GM21526 (cell line): Measurements from ENCODE around the gene SMPD3.

Experiments used
- ATAC-seq: cut with Tn5 transposase; IDR thresholded peaks from one replicate; pipeline ENCODE4 v1.9.1; 2021; ENCODE audit warnings: moderate library complexity; ENCODE audit not compliant: unreplicated experiment, low FRiP score

Gene SMPD3

DNA sequence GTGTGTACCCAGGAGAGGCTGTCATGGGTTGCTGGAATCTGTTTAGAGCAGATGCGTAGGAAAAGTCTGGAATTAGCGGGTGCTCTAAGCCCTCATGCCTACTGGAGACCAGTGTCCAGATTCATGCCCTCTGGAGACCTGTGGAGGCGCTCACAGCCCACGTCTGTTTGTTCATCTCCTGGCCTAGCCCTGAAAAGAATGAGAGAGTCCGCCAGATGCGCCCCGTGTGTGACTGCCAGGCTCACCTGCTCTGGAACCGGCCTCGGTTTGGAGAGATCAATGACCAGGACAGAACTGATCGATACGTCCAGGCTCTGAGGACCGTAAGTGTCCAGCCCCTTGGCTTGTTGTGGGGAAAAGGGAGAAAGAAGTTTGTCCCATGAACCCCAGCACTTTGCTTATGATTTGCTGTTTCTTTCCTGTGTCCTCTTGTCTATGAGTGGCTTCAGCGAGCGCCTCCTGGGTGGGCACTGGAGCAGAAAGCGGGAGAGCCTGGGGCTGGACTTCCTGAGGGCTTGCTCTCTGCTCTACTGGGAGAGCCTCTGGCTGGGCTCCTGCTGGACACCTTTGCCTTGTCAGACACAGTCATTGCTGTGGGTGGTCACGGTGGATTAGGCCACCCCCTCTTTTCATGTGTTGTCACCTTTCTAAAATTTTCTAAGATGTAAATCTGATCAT lies 102.2 kb downstream of the SMPD3 start:
- no peak for ATAC-seq

DNA sequence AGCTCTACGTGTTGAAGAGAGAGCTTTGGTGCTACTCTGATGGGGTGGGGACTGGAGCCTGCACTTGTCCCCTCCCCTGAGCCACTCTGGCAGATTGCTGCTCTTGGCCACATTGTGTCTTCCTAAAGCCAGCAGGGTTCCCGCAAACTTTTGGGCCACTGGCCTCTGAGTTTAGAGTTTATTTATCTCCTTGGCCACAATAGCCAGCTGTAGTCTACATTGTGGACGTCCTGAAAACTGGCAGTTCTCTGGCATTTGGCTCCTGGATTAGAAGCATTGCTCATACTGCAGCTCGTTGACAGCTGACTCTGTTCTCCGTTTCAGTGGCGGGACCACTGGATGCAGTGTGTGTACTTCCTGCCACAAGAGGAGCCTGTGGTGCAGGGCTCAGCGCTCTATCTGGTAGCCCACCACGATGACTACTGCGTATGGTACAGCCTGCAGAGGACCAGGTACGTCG lies 102.9 kb downstream of the SMPD3 start:
- ATAC-seq: no peak

GRCh38 chr16:68344252-68344651 lies 104.1 kb downstream of the SMPD3 start:
- no peak for ATAC-seq

DNA sequence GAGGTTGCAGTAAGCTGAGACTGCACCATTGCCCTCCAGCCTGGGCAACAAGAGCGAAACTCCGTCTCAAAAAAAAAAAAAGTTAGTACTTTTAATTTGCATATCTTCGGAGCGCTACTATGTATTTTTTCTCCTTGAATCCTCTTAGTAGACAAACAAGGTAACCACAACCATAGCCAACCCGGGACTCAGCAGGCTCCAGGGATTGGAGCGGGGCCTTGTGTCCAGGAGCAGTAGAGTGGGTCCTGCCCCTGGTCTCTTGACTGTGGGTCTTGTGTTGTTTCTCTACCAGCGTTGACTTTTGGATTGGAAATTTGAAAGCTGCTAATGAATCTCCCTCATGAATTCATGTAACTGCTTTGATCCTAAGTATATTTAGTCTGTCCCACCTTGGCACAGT lies 105.2 kb downstream of the SMPD3 start:
- ATAC-seq: no peak

GRCh38 chr16:68342620-68343019 lies 105.7 kb downstream of the SMPD3 start:
- no peak for ATAC-seq

- no peak for ATAC-seq
Measured at GRCh38 chr16:68339214-68339613, 109.1 kb downstream of the SMPD3 start.

DNA sequence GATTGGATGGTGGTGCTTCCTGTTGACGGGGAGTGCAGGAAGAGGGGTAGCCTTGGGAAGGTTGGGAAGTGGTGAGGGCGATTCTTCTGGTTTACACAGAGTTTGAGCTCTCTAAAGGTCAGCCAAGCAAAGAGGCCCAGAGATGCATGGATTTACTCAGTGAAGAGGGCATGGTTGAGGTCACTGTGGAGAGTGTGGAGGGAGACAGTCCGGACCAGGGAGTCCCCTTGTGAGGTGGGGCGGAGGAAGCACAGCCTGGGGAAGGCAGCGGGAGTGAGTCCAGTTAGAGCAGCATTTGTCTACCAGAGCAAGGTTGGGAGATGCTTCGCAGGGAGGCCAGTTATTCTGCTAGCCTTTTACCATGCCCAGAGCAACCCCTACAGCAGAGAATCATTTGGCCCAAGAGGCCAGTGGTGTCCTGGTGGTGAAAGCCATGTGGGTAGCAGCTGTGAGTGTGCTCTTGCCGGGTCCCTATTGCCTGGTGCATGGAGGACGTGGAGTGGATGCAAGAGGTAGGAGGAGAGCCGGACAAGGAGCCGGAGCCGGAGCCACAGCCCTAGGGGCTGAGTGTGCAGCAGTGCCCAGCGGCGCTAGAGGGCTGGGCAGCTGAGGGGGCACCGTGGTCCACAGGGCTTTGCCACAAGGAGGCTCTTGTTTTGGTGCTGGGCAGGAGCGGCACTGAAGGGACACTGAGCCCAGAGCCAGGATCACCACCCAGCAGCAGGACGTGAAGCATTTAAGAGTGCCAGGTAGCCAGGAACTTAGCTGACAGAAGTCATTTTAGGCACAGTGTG lies 109.8 kb downstream of the SMPD3 start:
- ATAC-seq: no peak

- no peak for ATAC-seq
Measured at GRCh38 chr16:68335175-68335574, 113.1 kb downstream of the SMPD3 start.

GRCh38 chr16:68332411-68333121 lies 115.7 kb downstream of the SMPD3 start:
- ATAC-seq: no peak

- no peak for ATAC-seq
Measured at GRCh38 chr16:68331879-68332410, 116.4 kb downstream of the SMPD3 start.

GRCh38 chr16:68328860-68329390 lies 119.4 kb downstream of the SMPD3 start:
- no peak for ATAC-seq

DNA sequence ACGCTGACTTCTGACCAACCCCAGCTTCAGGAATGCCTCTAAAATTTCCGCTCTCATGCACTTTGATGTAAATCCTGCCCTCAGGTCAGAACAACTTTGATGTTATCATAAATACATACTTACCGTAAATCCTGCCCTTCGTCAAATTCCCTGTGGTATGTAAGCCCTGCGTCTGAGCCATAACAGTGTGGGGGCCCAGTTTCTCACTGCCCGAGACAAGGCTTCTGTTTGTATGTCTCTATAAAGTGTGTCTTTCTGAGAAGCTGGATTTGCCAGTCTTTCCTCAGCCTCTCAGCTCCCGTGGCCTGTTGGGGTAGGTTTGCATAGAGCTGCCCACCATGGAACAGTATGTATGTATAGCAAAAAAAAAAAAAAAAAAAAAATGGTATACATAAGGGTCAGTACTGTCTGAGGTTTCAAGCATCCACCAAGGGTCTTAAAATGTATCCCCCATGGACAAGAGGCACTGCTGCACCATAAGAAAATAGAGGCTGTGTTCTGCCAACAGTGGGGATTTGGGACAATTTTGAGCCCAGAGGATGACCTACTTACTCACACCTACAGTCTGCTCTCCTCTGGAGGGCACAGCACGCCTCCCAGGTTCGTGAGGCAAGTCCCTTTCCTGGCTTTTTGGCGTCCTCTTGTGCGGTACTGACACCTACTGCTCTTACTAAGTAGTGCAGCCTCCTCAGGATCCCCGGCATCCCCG lies 120.0 kb downstream of the SMPD3 start:
- no peak for ATAC-seq

DNA sequence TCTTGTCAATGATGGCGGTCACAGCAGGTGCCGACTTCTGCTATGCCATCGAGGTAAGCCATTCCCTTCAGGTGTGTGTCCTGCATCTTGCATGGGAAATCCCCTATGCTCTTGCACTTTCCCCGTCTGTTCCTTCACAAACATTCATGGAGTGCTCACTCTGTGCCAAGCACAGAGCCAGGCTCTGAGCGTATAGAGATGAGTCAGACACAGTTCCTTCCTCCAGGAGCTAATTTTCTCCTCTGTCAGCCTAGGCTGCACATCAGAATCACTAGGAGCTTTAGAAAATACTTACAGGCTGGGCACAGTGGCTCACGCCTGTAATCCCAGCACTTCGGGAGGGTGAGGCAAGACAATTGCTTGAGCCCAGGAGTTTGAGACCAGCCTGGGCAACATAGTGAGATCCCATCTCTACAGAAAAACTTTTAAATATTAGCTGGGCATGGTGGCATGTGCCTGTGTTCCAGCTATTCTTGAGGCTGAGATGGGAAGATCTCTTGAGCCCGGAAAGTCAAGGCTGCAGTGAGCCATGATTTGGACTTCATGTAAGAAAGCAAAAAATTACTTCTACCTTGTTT lies 123.4 kb downstream of the SMPD3 start:
- no peak for ATAC-seq

GRCh38 chr16:68324336-68324735 lies 124.0 kb downstream of the SMPD3 start:
- no peak for ATAC-seq

- no peak for ATAC-seq
Measured at GRCh38 chr16:68319185-68319908, 129.0 kb downstream of the SMPD3 start.

- no peak for ATAC-seq
Measured at GRCh38 chr16:68313116-68313515, 135.2 kb downstream of the SMPD3 start.

DNA sequence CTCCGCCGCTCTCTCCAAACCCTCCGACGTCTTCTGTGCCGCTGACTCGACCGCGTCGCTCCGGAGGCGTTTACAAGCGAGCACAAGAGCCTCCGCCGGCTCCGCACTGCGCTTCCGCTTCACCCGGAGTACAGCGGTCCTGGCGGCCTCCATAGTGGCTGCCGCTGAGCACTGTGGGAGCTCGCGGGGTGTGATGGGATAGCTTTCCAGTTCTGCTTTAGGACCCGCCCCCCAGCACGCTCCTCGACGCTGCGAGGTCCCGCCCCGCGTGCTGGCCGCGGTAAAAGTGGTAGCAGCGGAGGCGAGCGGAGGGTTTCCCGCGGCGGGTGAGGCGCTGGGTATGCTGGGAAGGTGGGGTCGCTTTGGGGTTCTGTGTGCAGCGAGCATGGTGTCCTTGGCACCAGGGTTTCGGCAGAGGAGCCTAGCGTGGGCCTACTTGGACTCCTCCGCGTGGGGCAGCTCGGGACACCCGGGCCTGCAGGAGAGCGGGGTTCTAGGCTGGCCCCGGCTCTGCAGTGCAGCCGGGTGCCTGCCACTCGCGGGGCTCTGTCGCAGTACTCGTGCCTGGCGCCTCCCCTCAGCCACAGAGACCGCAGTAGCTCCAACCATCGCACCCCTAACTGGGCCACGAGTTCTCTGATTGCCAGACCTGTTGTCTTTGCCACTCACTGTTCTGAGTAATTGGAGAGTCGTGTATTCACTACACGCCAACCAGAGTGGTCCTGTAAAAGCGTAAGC lies 137.4 kb downstream of the SMPD3 start, which contains the start of the genes PRMT7 and SLC7A6OS:
Gene PRMT7, plus strand, starts transcription at position 246 of the 738 bp plus-strand sequence. CDS start 4,961 bp downstream, outside the sequence.
Gene SLC7A6OS, minus strand, starts transcription at position 173 of the 738 bp plus-strand sequence. Its CDS starts 20 bp downstream, at position 153.
- ATAC-seq: peak; percentile 88

- ATAC-seq: peak; percentile 22
Measured at GRCh38 chr16:68310437-68310773, 137.9 kb downstream of the SMPD3 start.
